HUDEP-2 (cell line): ENCODE results near the gene BZW2.

Experiments used
- DNase-seq, 76 experiments: peaks; one replicate each; lab custom pipeline; 2025; ENCODE audit not compliant: unreplicated experiment in 76 of 76; lab: John Stamatoyannopoulos, UW

BZW2 gene

GRCh38 chr7:16711730-16712129, 65.7 kb downstream of the BZW2 start:
- DNase-seq = no peak

- no peak for DNase-seq
Measured at GRCh38 chr7:16712916-16713315, 66.9 kb downstream of the BZW2 start.

- no peak for DNase-seq
Measured at GRCh38 chr7:16715928-16716327, 69.9 kb downstream of the BZW2 start.

- no peak for DNase-seq
Measured at GRCh38 chr7:16718111-16718656, 72.2 kb downstream of the BZW2 start.

GRCh38 chr7:16719699-16720098, 73.7 kb downstream of the BZW2 start:
- DNase-seq = no peak

- no peak for DNase-seq
Measured at GRCh38 chr7:16721541-16721940, 75.6 kb downstream of the BZW2 start.

GRCh38 chr7:16724344-16724743, 78.4 kb downstream of the BZW2 start:
- DNase-seq = no peak

- DNase-seq = no peak
Measured at GRCh38 chr7:16726189-16726588, 80.2 kb downstream of the BZW2 start.

- DNase-seq = no peak
Measured at GRCh38 chr7:16727736-16728135, 81.8 kb downstream of the BZW2 start.

- no peak for DNase-seq
Measured at GRCh38 chr7:16728811-16729210, 82.8 kb downstream of the BZW2 start.

GRCh38 chr7:16729541-16729940, 83.6 kb downstream of the BZW2 start:
- no peak for DNase-seq

- no peak for DNase-seq
Measured at GRCh38 chr7:16730937-16731336, 85.0 kb downstream of the BZW2 start.

GRCh38 chr7:16732828-16733227, 86.8 kb downstream of the BZW2 start:
- no peak for DNase-seq

GRCh38 chr7:16734148-16734726, 88.3 kb downstream of the BZW2 start:
- DNase-seq = peak in 2 of 76 experiments; percentile 21 to 26

GRCh38 chr7:16735020-16735419, 89.0 kb downstream of the BZW2 start:
- no peak for DNase-seq

- no peak for DNase-seq
Measured at GRCh38 chr7:16738011-16738688, 92.2 kb downstream of the BZW2 start.

GRCh38 chr7:16739863-16740622, 94.1 kb downstream of the BZW2 start:
- peak in 73 of 76 experiments; percentile 24 to 96 (median 74) for DNase-seq

- no peak for DNase-seq
Measured at GRCh38 chr7:16740623-16740953, 94.6 kb downstream of the BZW2 start.

GRCh38 chr7:16740996-16741395, 95.0 kb downstream of the BZW2 start:
- no peak for DNase-seq

- no peak for DNase-seq
Measured at GRCh38 chr7:16741676-16742075, 95.7 kb downstream of the BZW2 start.

GRCh38 chr7:16742547-16742946, 96.6 kb downstream of the BZW2 start:
- DNase-seq = peak in 2 of 76 experiments; percentile 11 to 31

GRCh38 chr7:16743236-16743635, 97.3 kb downstream of the BZW2 start:
- no peak for DNase-seq
